HEK293 (cell line): ENCODE results near the gene ZNF467.

Experiments
- CTCF ChIA-PET: fragments of 350-600 bp; formaldehyde crosslinking; extraction: SDS; loops from one replicate; lab custom pipeline; 2021; ENCODE audit warnings: antibody characterized with exemption; lab: Yijun Ruan, JAX
- POLR2A ChIA-PET: fragments of 300-600 bp; formaldehyde crosslinking; extraction: SDS; loops from one replicate; lab custom pipeline; 2020; ENCODE audit warnings: antibody characterized with exemption, inconsistent platforms; lab: Yijun Ruan, JAX
- H3K27ac ChIP-seq: fragments of 200-500 bp; sonication (Bioruptor generic); 2 replicates; pipeline ENCODE4 v1.5.1; 2014; ENCODE audit warnings: low read depth, low read length, control low read depth, inconsistent platforms; ENCODE audit errors: extremely low read depth
- H3K36me3 ChIP-seq, 2 experiments: fragments of 200-500 bp in 1 of 2; sonication (Bioruptor generic) in 1 of 2; 1 replicate in 1 of 2; 2 replicates in 1 of 2; pipeline ENCODE4 v1.5.1; 2014 to 2017; ENCODE audit warnings: inconsistent platforms in 2 of 2, low read length in 2 of 2; ENCODE audit not compliant: control insufficient read depth in 2 of 2, insufficient read depth in 1 of 2
- H3K4me1 ChIP-seq: fragments of 200-500 bp; sonication (Bioruptor generic); 2 replicates; pipeline ENCODE4 v1.5.1; 2014; ENCODE audit warnings: mild to moderate bottlenecking, low read length, inconsistent platforms; ENCODE audit not compliant: control insufficient read depth, insufficient read depth
- H3K4me3 ChIP-seq: 2 replicates; pipeline ENCODE4 v1.5.1; 2011; ENCODE audit warnings: low read depth, mild to moderate bottlenecking, control low read depth, low read length, moderate library complexity
- H3K9me3 ChIP-seq: fragments of 200-500 bp; sonication (Bioruptor generic); 2 replicates; pipeline ENCODE4 v1.5.1; 2014; ENCODE audit warnings: low read depth, low read length, inconsistent platforms; ENCODE audit not compliant: control insufficient read depth, insufficient read depth
- HOXC10 ChIP-seq: sonication (generic); formaldehyde crosslinking; IDR thresholded peaks from 2 replicates; pipeline ENCODE4 v1.8.1; 2023; ENCODE audit warnings: mild to moderate bottlenecking, missing genetic modification reagents
- REST ChIP-seq: fragments of 450-650 bp; formaldehyde crosslinking; IDR thresholded peaks from 2 replicates; pipeline ENCODE4 v1.5.1; 2016; ENCODE audit warnings: missing biosample characterization, missing genetic modification characterization
- SP7 ChIP-seq: fragments of 450-650 bp; formaldehyde crosslinking; IDR thresholded peaks from 2 replicates; pipeline ENCODE4 v1.5.1; 2016; ENCODE audit warnings: missing biosample characterization, missing genetic modification characterization
- ZIC2 ChIP-seq: fragments of 450-650 bp; formaldehyde crosslinking; IDR thresholded peaks from 2 replicates; pipeline ENCODE4 v1.5.1; 2016; ENCODE audit warnings: missing biosample characterization, missing genetic modification characterization
- ZNF138 ChIP-seq: fragments of 450-650 bp; formaldehyde crosslinking; IDR thresholded peaks from 2 replicates; pipeline ENCODE4 v1.5.1; 2016; ENCODE audit warnings: missing biosample characterization, missing genetic modification characterization, borderline replicate concordance
- ZNF140 ChIP-seq: fragments of 450-650 bp; formaldehyde crosslinking; IDR thresholded peaks from 2 replicates; pipeline ENCODE4 v1.5.1; 2016; ENCODE audit warnings: missing biosample characterization, missing genetic modification characterization
- ZNF184 ChIP-seq: fragments of 450-650 bp; IDR thresholded peaks from 2 replicates; pipeline ENCODE4 v1.5.1; 2018; ENCODE audit warnings: missing biosample characterization, mild to moderate bottlenecking, missing genetic modification characterization
- ZNF211 ChIP-seq: fragments of 450-650 bp; formaldehyde crosslinking; IDR thresholded peaks from 2 replicates; pipeline ENCODE4 v1.5.1; 2016; ENCODE audit warnings: low read depth, missing biosample characterization, missing genetic modification characterization
- ZNF223 ChIP-seq: fragments of 450-650 bp; formaldehyde crosslinking; IDR thresholded peaks from 2 replicates; pipeline ENCODE4 v1.5.1; 2016; ENCODE audit warnings: missing biosample characterization, missing genetic modification characterization
- ZNF24 ChIP-seq: fragments of 450-650 bp; formaldehyde crosslinking; IDR thresholded peaks from 2 replicates; pipeline ENCODE4 v1.5.1; 2016; ENCODE audit warnings: missing biosample characterization, missing genetic modification characterization
- ZNF266 ChIP-seq: fragments of 450-650 bp; formaldehyde crosslinking; IDR thresholded peaks from 2 replicates; pipeline ENCODE4 v1.5.1; 2016; ENCODE audit warnings: missing biosample characterization, missing genetic modification characterization, low read depth
- ZNF311 ChIP-seq: fragments of 450-650 bp; formaldehyde crosslinking; IDR thresholded peaks from 2 replicates; pipeline ENCODE4 v1.5.1; 2017; ENCODE audit warnings: missing biosample characterization, missing genetic modification characterization, borderline replicate concordance
- ZNF391 ChIP-seq: fragments of 450-650 bp; formaldehyde crosslinking; IDR thresholded peaks from 2 replicates; pipeline ENCODE4 v1.5.1; 2016; ENCODE audit warnings: low read depth, missing biosample characterization, missing genetic modification characterization, borderline replicate concordance
- ZNF558 ChIP-seq: fragments of 450-650 bp; formaldehyde crosslinking; IDR thresholded peaks from 2 replicates; pipeline ENCODE4 v1.5.1; 2016; ENCODE audit warnings: missing biosample characterization, missing genetic modification characterization
- ZNF645 ChIP-seq: fragments of 450-650 bp; formaldehyde crosslinking; IDR thresholded peaks from 2 replicates; pipeline ENCODE4; 2016; ENCODE audit warnings: missing biosample characterization, missing genetic modification characterization
- ZNF664 ChIP-seq: fragments of 450-650 bp; formaldehyde crosslinking; IDR thresholded peaks from 2 replicates; pipeline ENCODE4 v1.5.1; 2016; ENCODE audit warnings: missing biosample characterization, missing genetic modification characterization
- ZNF792 ChIP-seq: fragments of 450-650 bp; formaldehyde crosslinking; IDR thresholded peaks from 2 replicates; pipeline ENCODE4 v1.5.1; 2016; ENCODE audit warnings: missing biosample characterization, missing genetic modification characterization
- TF ChIP-seq, protein P1 (sequence below): fragments of 450-650 bp; IDR thresholded peaks from 2 replicates; pipeline ENCODE4 v1.5.1; 2018; ENCODE audit warnings: missing biosample characterization, missing genetic modification characterization
- TF ChIP-seq, protein P2 (sequence below): fragments of 450-650 bp; IDR thresholded peaks from 2 replicates; pipeline ENCODE4 v1.5.1; 2018; ENCODE audit warnings: missing biosample characterization, mild to moderate bottlenecking, missing genetic modification characterization
- TF ChIP-seq, protein P3 (sequence below): fragments of 450-650 bp; formaldehyde crosslinking; conservative IDR thresholded peaks from 2 replicates; pipeline ENCODE4 v1.5.1; 2016; ENCODE audit warnings: low read depth, missing biosample characterization, missing genetic modification characterization
- TF ChIP-seq, protein P4 (sequence below): fragments of 450-650 bp; formaldehyde crosslinking; IDR thresholded peaks from 2 replicates; pipeline ENCODE4 v1.5.1; 2016; ENCODE audit warnings: missing biosample characterization, missing genetic modification characterization

Gene ZNF467

DNA sequence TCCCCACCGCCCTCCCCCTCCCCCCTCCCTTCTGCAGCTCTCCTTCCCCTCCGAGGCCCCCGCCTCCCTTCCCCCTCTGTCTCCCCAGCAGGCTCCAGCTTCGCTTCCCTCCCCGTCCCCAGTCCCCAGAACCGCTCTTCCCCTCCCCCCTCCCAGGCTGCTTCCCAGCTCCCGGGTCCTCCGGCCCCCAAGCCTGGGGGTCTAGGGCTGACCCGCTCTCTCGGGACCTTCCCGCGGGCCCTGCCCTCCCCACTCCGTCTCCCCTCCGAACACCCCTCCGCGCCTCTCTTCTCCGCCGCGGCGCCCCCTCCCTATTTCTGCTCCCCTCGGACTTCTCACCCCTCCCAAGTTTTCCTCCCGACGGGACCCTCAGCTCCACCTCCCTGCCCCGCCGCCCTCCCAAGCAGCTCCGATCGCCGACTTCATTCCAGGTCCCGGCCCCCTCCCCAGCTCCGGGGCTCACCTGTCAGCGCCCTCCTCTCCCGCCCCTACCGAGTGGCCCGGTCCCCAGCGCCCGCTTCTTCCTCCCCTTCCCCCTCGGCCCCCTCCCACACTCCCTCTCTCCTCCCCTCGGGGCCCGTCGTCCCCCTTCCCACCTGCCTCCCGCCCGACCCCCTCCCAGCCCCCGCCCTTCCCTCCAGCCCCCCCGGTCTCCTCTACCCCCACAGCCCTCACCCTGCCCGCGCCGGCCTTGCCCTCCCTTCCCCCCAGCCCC is 990 bp downstream of the ZNF467 start (continued):
- no peak for TF ChIP-seq ZNF792
- TF ChIP-seq, all 188 proteins: peak for 24

DNA sequence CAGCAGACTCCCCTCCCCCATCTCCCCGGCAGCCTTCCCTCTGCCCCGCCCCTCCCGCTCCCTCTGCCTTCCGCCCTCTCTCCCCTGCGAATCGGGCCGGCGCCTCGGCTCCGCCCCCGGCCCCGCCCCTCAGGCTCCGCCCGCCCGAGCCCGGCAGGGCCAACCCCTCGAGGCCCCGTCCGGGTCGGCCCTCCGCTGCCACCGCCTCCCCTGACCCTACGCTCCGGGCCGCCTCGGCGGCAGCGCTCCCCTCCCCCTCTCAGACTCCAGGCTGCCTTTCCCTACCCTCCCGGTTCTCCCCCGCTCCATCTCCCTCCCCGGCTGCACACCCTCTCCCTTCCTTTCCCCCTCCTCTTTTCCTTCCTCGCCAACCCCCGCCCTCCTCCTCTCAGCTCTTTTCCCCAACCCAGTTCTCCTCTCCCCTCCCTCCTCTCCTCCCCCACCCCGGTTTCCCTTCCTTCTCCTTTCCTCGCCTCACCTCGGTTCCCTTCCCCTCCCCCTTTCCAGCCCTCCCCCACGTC is 1.6 kb downstream of the ZNF467 start:
- Histone ChIP-seq H3K36me3 (peaks cover 0 to 29% of the 10 kb centered on the region in 2 experiments; a peak in 1 of 3 replicates), H3K4me1 (no peaks in the 10 kb centered on the region), H3K9me3 (no peaks in the 10 kb centered on the region), H3K27ac (peak overlapping the region; percentile 51; the same call in 1 of the 2 replicates), H3K4me3 (peak overlapping the region; percentile 49)
- POLR2A ChIA-PET, result interaction anchor here (0.6 to 1.7 kb wide), 10 partner anchors 9 to 1371 kb away, joined by 3 to 4 read pairs (median 3); partner anchors contain the start of gene ZNF862
- CTCF ChIA-PET, result interaction anchor here (0.5 to 1.4 kb wide), 3 partner anchors 28 to 1316 kb away, joined by 3 to 5 read pairs (median 4); no protein-coding TSS in a partner anchor
- TF ChIP-seq ZNF211 (tag by site-specific recombination), result no peak
- no peak for TF ChIP-seq ZNF223
- peak; percentile 92; the same call in 1 of the 2 replicates for TF ChIP-seq ZNF140
- 0 out of 2 replicates have a peak, but pooled peaks have one; percentile 14 for TF ChIP-seq ZNF266 (tag by site-specific recombination)
- TF ChIP-seq, protein P1, sequence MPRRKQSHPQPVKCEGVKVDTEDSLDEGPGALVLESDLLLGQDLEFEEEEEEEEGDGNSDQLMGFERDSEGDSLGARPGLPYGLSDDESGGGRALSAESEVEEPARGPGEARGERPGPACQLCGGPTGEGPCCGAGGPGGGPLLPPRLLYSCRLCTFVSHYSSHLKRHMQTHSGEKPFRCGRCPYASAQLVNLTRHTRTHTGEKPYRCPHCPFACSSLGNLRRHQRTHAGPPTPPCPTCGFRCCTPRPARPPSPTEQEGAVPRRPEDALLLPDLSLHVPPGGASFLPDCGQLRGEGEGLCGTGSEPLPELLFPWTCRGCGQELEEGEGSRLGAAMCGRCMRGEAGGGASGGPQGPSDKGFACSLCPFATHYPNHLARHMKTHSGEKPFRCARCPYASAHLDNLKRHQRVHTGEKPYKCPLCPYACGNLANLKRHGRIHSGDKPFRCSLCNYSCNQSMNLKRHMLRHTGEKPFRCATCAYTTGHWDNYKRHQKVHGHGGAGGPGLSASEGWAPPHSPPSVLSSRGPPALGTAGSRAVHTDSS, result peak; percentile 48; the same call in 1 of the 2 replicates
- no peak for TF ChIP-seq ZNF184 (tag by site-specific recombination)
- TF ChIP-seq ZNF664, result no peak
- peak; percentile 77 for TF ChIP-seq SP7 (tag by site-specific recombination)
- TF ChIP-seq ZNF24 (tag by site-specific recombination), result no peak
- no peak for TF ChIP-seq ZNF645 (tag by site-specific recombination)
- TF ChIP-seq, protein P2, sequence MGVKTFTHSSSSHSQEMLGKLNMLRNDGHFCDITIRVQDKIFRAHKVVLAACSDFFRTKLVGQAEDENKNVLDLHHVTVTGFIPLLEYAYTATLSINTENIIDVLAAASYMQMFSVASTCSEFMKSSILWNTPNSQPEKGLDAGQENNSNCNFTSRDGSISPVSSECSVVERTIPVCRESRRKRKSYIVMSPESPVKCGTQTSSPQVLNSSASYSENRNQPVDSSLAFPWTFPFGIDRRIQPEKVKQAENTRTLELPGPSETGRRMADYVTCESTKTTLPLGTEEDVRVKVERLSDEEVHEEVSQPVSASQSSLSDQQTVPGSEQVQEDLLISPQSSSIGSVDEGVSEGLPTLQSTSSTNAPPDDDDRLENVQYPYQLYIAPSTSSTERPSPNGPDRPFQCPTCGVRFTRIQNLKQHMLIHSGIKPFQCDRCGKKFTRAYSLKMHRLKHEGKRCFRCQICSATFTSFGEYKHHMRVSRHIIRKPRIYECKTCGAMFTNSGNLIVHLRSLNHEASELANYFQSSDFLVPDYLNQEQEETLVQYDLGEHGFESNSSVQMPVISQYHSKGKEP (tag by site-specific recombination), result 0 out of 2 replicates have a peak, but pooled peaks have one; percentile 31
- no peak for TF ChIP-seq ZNF311 (tag by site-specific recombination)
- TF ChIP-seq, protein P3, sequence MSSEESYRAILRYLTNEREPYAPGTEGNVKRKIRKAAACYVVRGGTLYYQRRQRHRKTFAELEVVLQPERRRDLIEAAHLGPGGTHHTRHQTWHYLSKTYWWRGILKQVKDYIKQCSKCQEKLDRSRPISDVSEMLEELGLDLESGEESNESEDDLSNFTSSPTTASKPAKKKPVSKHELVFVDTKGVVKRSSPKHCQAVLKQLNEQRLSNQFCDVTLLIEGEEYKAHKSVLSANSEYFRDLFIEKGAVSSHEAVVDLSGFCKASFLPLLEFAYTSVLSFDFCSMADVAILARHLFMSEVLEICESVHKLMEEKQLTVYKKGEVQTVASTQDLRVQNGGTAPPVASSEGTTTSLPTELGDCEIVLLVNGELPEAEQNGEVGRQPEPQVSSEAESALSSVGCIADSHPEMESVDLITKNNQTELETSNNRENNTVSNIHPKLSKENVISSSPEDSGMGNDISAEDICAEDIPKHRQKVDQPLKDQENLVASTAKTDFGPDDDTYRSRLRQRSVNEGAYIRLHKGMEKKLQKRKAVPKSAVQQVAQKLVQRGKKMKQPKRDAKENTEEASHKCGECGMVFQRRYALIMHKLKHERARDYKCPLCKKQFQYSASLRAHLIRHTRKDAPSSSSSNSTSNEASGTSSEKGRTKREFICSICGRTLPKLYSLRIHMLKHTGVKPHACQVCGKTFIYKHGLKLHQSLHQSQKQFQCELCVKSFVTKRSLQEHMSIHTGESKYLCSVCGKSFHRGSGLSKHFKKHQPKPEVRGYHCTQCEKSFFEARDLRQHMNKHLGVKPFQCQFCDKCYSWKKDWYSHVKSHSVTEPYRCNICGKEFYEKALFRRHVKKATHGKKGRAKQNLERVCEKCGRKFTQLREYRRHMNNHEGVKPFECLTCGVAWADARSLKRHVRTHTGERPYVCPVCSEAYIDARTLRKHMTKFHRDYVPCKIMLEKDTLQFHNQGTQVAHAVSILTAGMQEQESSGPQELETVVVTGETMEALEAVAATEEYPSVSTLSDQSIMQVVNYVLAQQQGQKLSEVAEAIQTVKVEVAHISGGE (tag by site-specific recombination), result 0 out of 2 replicates have a peak, but pooled peaks have one; percentile 20
- TF ChIP-seq ZNF391, result no peak; the same call in 1 of the 2 replicates
- TF ChIP-seq ZNF558 (tag by site-specific recombination), result no peak
- TF ChIP-seq, protein P4, sequence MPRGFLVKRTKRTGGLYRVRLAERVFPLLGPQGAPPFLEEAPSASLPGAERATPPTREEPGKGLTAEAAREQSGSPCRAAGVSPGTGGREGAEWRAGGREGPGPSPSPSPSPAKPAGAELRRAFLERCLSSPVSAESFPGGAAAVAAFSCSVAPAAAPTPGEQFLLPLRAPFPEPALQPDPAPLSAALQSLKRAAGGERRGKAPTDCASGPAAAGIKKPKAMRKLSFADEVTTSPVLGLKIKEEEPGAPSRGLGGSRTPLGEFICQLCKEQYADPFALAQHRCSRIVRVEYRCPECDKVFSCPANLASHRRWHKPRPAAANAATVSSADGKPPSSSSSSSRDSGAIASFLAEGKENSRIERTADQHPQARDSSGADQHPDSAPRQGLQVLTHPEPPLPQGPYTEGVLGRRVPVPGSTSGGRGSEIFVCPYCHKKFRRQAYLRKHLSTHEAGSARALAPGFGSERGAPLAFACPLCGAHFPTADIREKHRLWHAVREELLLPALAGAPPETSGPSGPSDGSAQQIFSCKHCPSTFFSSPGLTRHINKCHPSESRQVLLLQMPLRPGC (tag by site-specific recombination), result peak; percentile 11; the same call in 1 of the 2 replicates
- TF ChIP-seq ZNF792, result no peak
- TF ChIP-seq HOXC10, result no peak
- TF ChIP-seq ZIC2 (tag by site-specific recombination), result peak; percentile 29; the same call in 1 of the 2 replicates
- TF ChIP-seq ZNF138 (tag by site-specific recombination), result no peak
- no peak for TF ChIP-seq REST
